Thymus (tissue), 11 donors: Measurements from ENCODE around the gene MARS1. TPM values are rescaled to one million over a fixed set of nuclear protein-coding genes. Genes with fewer than 3 reads are reported as not detected.
A peak's percentile ranks its signal among the peaks of the same experiment; 100 is the strongest.

Experiments used
- DNase-seq, 9 donors: peaks; one replicate each; pipeline ENCODE4 v3.0.0-alpha.2; 2013; ENCODE audit warnings: low spot score in 9 of 9, low read depth in 6 of 9, missing footprints in 1 of 9
- H3K27ac ChIP-seq, 2 donors: one replicate each; pipeline ENCODE4 v1.5.1; 2013; ENCODE audit warnings: control low read depth in 1 of 2, low read depth in 1 of 2, low read length in 1 of 2, mild to moderate bottlenecking in 1 of 2, moderate library complexity in 1 of 2
- H3K27me3 ChIP-seq, 2 donors: one replicate each; pipeline ENCODE4 v1.5.1; 2013; ENCODE audit warnings: low read length in 1 of 2; ENCODE audit not compliant: control insufficient read depth in 2 of 2, insufficient read depth in 1 of 2
- H3K36me3 ChIP-seq, 2 donors: one replicate each; pipeline ENCODE4 v1.5.1; 2013; ENCODE audit warnings: low read length in 1 of 2, mild to moderate bottlenecking in 1 of 2, moderate library complexity in 1 of 2; ENCODE audit not compliant: control insufficient read depth in 2 of 2, insufficient read depth in 2 of 2
- H3K4me1 ChIP-seq, 2 donors: one replicate each; pipeline ENCODE4 v1.5.1; 2013; ENCODE audit warnings: low read length in 2 of 2; ENCODE audit not compliant: control insufficient read depth in 2 of 2, insufficient read depth in 2 of 2
- H3K4me3 ChIP-seq, 2 donors: one replicate each; pipeline ENCODE4 v1.5.1; 2013; ENCODE audit warnings: low read length in 2 of 2, control low read depth in 1 of 2, mild to moderate bottlenecking in 1 of 2
- H3K9me3 ChIP-seq, 2 donors: one replicate each; pipeline ENCODE4 v1.5.1; 2013; ENCODE audit warnings: low read length in 1 of 2, mild to moderate bottlenecking in 1 of 2; ENCODE audit not compliant: control insufficient read depth in 2 of 2, insufficient read depth in 1 of 2
- WGBS: extraction: QIAGEN DNeasy Blood & Tissue Kit; methylation state at CpG from one replicate; pipeline ENCODE4 v1.1.7; 2013; 5-methylcytosine and 5-hydroxymethylcytosine counted together
- polyA plus RNA-seq: library from polyadenylated mRNA; stranded (reverse); fragments of 200-250 nt; gene quantifications from one replicate; pipeline ENCODE4 v1.2.3, GENCODE V29; 2013
- total RNA-seq: library from RNA; stranded (reverse); fragments of 120-200 nt; gene quantifications from one replicate; pipeline ENCODE4 v1.2.4, GENCODE V29; 2013
- donor health status: healthy.

Gene MARS1
- total and polyA plus RNA-seq, 2 donors = 93.8 to 117 TPM

GRCh38 chr12:57448669-57449068 is 39.2 kb upstream of the MARS1 start:
- 98% methylated on average over 2 of the region's 2 CpGs for WGBS
- H3K27ac ChIP-seq = no peak overlapping the region
- H3K4me3 ChIP-seq = no peak overlapping the region
- H3K36me3 ChIP-seq = no peaks in the 10 kb centered on the region
- DNase-seq = no peak
- peaks cover 0 to 8% of the 10 kb centered on the region in 2 donors for H3K4me1 ChIP-seq
- peaks cover 0 to 5% of the 10 kb centered on the region in 2 donors for H3K9me3 ChIP-seq
- no peaks in the 10 kb centered on the region for H3K27me3 ChIP-seq

- H3K36me3 ChIP-seq = no peaks in the 10 kb centered on the region
- no peak overlapping the region for H3K27ac ChIP-seq
- no peak overlapping the region for H3K4me3 ChIP-seq
- H3K27me3 ChIP-seq = no peaks in the 10 kb centered on the region
- 99% methylated on average over 7 of the region's 7 CpGs for WGBS
- peaks cover 0 to 5% of the 10 kb centered on the region in 2 donors for H3K9me3 ChIP-seq
- no peak for DNase-seq
- peaks cover 0 to 8% of the 10 kb centered on the region in 2 donors for H3K4me1 ChIP-seq
Measured at GRCh38 chr12:57449375-57449774, 38.5 kb upstream of the MARS1 start.

GRCh38 chr12:57450057-57450456 is 37.8 kb upstream of the MARS1 start:
- Histone ChIP-seq H3K27ac (no peak overlapping the region), H3K27me3 (peaks cover 0 to 1% of the 10 kb centered on the region in 2 donors), H3K4me1 (peaks cover 0 to 8% of the 10 kb centered on the region in 2 donors), H3K36me3 (no peaks in the 10 kb centered on the region), H3K9me3 (peaks cover 0 to 5% of the 10 kb centered on the region in 2 donors), H3K4me3 (no peak overlapping the region)
- DNase-seq = no peak
- 97% methylated on average over 3 of the region's 3 CpGs for WGBS

GRCh38 chr12:57451233-57451778 is 36.6 kb upstream of the MARS1 start:
- Histone ChIP-seq H3K36me3 (no peaks in the 10 kb centered on the region), H3K9me3 (peaks cover 0 to 5% of the 10 kb centered on the region in 2 donors), H3K4me3 (no peak overlapping the region), H3K27me3 (peaks cover 0 to 12% of the 10 kb centered on the region in 2 donors), H3K27ac (no peak overlapping the region), H3K4me1 (peaks cover 0 to 13% of the 10 kb centered on the region in 2 donors)
- no peak for DNase-seq
- WGBS = 95% methylated on average over 6 of the region's 6 CpGs

GRCh38 chr12:57452181-57452936 is 35.5 kb upstream of the MARS1 start:
- H3K27me3 ChIP-seq = peaks cover 0 to 12% of the 10 kb centered on the region in 2 donors
- no peaks in the 10 kb centered on the region for H3K36me3 ChIP-seq
- H3K4me3 ChIP-seq = no peak overlapping the region
- H3K27ac ChIP-seq = no peak overlapping the region
- 54% methylated on average over 9 of the region's 9 CpGs for WGBS
- peak in 1 of 9 donors; percentile 40 for DNase-seq
- H3K9me3 ChIP-seq = peaks cover 0 to 5% of the 10 kb centered on the region in 2 donors
- H3K4me1 ChIP-seq = peaks cover 0 to 13% of the 10 kb centered on the region in 2 donors

DNA sequence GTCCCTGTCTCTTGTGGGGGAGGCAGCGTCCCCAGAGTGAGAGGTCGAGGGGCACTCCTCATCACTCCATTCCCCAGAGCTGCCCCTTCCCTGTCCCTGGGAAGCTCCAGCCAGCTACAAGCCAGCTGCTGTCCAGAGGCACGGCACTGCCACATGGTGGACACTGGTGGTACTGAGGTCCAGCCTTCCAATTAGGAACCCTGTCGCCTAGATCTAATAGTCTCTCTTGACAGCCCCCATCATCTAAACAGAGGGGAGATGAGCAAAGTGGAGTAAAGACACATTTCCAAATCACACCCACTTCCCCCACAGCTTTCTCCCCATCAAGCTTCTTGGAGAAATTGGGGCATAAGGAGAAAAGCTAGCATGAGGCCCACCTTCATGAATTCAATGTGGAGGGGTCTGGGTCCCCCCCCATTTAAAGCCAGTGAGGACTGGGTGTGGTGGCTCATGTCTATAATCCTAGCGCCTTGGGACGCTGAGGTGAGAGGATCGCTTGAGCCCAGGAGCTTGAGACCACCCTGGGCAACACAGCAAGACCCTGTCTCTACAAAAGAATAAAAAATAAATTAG is 34.8 kb upstream of the MARS1 start:
- Histone ChIP-seq H3K4me3 (no peak overlapping the region), H3K36me3 (no peaks in the 10 kb centered on the region), H3K27ac (no peak overlapping the region), H3K4me1 (peaks cover 0 to 13% of the 10 kb centered on the region in 2 donors), H3K9me3 (peaks cover 0 to 5% of the 10 kb centered on the region in 2 donors), H3K27me3 (peaks cover 0 to 12% of the 10 kb centered on the region in 2 donors)
- 39% methylated on average over 7 of the region's 7 CpGs for WGBS
- DNase-seq = peak in 1 of 9 donors; percentile 39

DNA sequence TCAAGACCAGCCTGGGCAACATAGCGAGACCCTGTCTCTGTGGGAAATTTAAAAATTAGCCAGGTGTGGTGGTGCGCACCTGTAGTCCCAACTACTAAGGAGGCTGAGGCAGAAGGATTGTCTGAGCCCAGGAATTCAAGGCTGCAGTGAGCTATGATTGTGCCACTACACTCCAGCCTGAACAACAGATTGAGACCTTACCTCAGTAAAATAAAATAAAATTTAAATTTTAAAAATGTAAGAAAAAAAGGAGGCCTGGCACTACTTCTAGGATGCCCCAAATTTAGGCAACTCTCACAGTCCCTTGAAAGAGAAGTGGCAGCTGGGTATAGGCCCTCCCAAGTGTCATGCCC is 33.7 kb upstream of the MARS1 start:
- no peak for DNase-seq
- H3K36me3 ChIP-seq = no peaks in the 10 kb centered on the region
- over 99% methylated on average over 2 of the region's 2 CpGs for WGBS
- H3K4me3 ChIP-seq = no peak overlapping the region
- no peak overlapping the region for H3K27ac ChIP-seq
- H3K27me3 ChIP-seq = peaks cover 0 to 12% of the 10 kb centered on the region in 2 donors
- H3K4me1 ChIP-seq = peaks cover 0 to 21% of the 10 kb centered on the region in 2 donors
- peaks cover 0 to 5% of the 10 kb centered on the region in 2 donors for H3K9me3 ChIP-seq

DNA sequence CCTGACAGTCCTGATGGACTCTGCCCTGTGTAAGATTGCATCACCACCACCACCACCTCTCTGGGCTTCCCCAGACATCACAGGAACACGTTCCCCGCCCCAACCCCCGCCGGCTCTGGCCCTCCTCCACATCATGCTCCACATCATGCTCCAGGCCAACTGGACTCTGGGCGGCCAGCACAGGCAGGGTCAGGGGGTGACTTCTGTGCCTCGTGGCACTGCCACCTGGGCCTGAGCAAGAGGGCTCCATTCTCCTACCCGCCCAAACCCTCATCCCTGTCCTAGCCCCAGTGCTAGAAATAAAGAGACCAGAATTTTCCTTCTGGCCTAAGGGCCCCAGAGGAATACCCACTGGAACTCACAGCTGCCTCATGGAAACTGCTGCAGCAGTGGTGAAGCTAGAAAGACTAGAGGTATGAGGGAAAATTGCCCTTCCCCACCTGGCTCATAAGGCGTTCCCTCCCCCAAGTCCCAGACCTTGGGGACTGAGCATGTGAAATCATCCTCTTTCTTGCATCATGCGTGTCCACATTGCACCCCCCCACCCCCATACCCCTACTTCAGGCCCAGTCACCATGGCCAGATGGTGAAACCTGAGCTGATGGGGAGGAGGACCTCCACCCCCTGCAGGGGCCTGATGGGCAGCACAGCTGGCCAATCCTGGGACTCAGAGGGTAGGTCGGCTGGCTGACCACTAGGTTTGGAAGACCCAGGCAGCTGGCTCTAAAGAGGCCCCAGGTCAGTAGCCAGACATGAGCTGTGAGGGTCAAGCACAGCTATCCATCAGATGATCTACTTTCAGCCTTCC is 33.1 kb upstream of the MARS1 start, which contains the start of gene INHBE:
Gene INHBE, plus strand, starts transcription at position 742 of the 808 bp plus-strand sequence. CDS start 230 bp downstream, outside the sequence.
- Histone ChIP-seq H3K4me1 (peaks cover 0 to 25% of the 10 kb centered on the region in 2 donors), H3K36me3 (no peaks in the 10 kb centered on the region), H3K27me3 (peaks cover 0 to 13% of the 10 kb centered on the region in 2 donors), H3K27ac (no peak within 1 kb of the TSS), H3K9me3 (peaks cover 0 to under 1% of the 10 kb centered on the region in 2 donors), H3K4me3 (no peak within 1 kb of the TSS)
- DNase-seq = no peak
- WGBS = 92% methylated on average over 10 of the region's 10 CpGs
